ENCODE data around the gene FOXR2. TPM values are rescaled to one million over a fixed set of nuclear protein-coding genes. Genes with fewer than 3 reads are reported as not detected.

Gene FOXR2, protein sequence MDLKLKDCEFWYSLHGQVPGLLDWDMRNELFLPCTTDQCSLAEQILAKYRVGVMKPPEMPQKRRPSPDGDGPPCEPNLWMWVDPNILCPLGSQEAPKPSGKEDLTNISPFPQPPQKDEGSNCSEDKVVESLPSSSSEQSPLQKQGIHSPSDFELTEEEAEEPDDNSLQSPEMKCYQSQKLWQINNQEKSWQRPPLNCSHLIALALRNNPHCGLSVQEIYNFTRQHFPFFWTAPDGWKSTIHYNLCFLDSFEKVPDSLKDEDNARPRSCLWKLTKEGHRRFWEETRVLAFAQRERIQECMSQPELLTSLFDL
- total RNA-seq: not detected in 2 replicates

DNA sequence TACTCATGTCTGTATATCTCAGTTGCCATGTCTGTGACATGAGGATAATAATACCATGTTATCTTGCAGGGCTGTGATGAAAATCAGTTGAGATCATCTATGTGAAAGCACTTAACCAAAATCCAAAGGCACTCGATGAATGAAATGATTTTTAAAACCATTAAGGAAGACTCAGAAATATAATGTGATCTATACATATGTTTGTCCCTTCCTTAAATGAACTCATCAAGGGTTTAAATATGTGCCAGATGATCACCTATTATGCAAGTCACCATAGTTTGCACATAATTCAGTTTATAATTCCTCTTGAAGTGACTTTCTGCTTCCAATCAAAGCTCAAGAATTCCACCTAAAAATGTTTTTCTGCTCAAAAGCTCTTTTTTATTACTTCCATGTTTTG lies at the start of gene FOXR2:
FOXR2 (plus strand) TSS at position 301 of the 400 bp plus-strand sequence. CDS start 312 bp downstream, outside the sequence.

Other genes starting within 250 kb of the FOXR2 start
- 19.7 and 19.9 TPM in 2 replicates for gene MAGEH1, start 171.3 kb upstream of the FOXR2 start, total RNA-seq
- 0.79 and 1.00 TPM in 2 replicates for gene USP51, start 133.6 kb upstream of the FOXR2 start, total RNA-seq
- gene RRAGB, start 94.3 kb downstream of the FOXR2 start, total RNA-seq: 8.9 and 10.0 TPM in 2 replicates